OCI-LY7 (cell line): Measurements from ENCODE around the gene PSMA6. TPM values are rescaled to one million over a fixed set of nuclear protein-coding genes. Genes with fewer than 3 reads are reported as not detected.

Experiments used
- BruUV-seq: library from RNA; stranded (reverse); fragments of 400-500 nt; replicated peaks from 2 replicates; lab custom pipeline; 2021; lab: Mats Ljungman, UMichigan
- CTCF ChIA-PET: fragments of 300-600 bp; sonication (Branson Sonifier 250); formaldehyde crosslinking; loops from one replicate; lab custom pipeline; 2022; ENCODE audit warnings: antibody characterized with exemption; ENCODE audit not compliant: unreplicated experiment; lab: Charles Lee
- POLR2A ChIA-PET: fragments of 300-600 bp; sonication (Branson Sonifier 250); formaldehyde crosslinking; loops from one replicate; lab custom pipeline; 2022; ENCODE audit warnings: antibody characterized with exemption; lab: Charles Lee
- DNase-seq: peaks from one replicate; pipeline ENCODE4 v3.0.0-alpha.2; 2015; ENCODE audit warnings: low spot score
- H2AFZ ChIP-seq: fragments of 200-600 bp; sonication (generic), shearing (Covaris generic); 2 replicates; pipeline ENCODE4 v1.6.1; 2014; ENCODE audit warnings: mild to moderate bottlenecking, antibody characterized with exemption, low read length, moderate library complexity
- H3K27ac ChIP-seq: fragments of 200-600 bp; sonication (generic); 2 replicates; pipeline ENCODE4 v1.5.1; 2014; ENCODE audit warnings: mixed run types, low read depth, mild to moderate bottlenecking, moderate library complexity, low read length, inconsistent platforms; ENCODE audit not compliant: poor library complexity, severe bottlenecking
- H3K36me3 ChIP-seq: fragments of 200-600 bp; sonication (generic); 2 replicates; pipeline ENCODE4 v1.6.1; 2014; ENCODE audit warnings: mild to moderate bottlenecking, antibody characterized with exemption, low read length, moderate library complexity, mixed read lengths; ENCODE audit not compliant: insufficient read depth
- H3K4me1 ChIP-seq: fragments of 200-600 bp; sonication (generic); 2 replicates; pipeline ENCODE4 v1.5.1; 2014; ENCODE audit warnings: mild to moderate bottlenecking, low read length; ENCODE audit not compliant: insufficient read depth, poor library complexity, severe bottlenecking
- H3K4me2 ChIP-seq: fragments of 200-600 bp; sonication (generic); 2 replicates; pipeline ENCODE4 v1.6.1; 2014; ENCODE audit warnings: mild to moderate bottlenecking, low read length
- H3K4me3 ChIP-seq: fragments of 200-600 bp; sonication (generic); 2 replicates; pipeline ENCODE4 v1.5.1; 2014; ENCODE audit warnings: mild to moderate bottlenecking, low read depth, low read length; ENCODE audit not compliant: poor library complexity, severe bottlenecking
- H3K79me2 ChIP-seq: fragments of 200-600 bp; sonication (generic); 2 replicates; pipeline ENCODE4 v1.6.1; 2016; ENCODE audit warnings: low read depth, mild to moderate bottlenecking, low read length, moderate library complexity, mixed read lengths; ENCODE audit not compliant: insufficient read depth
- H3K9me2 ChIP-seq: fragments of 200-600 bp; sonication (generic); 2 replicates; pipeline ENCODE4 v1.6.1; 2016; ENCODE audit warnings: mild to moderate bottlenecking, low read length, mixed read lengths; ENCODE audit not compliant: insufficient read depth
- H3K9me3 ChIP-seq: fragments of 200-600 bp; sonication (generic); 2 replicates; pipeline ENCODE4 v1.6.1; 2014; ENCODE audit warnings: mild to moderate bottlenecking, mixed run types, low read length, mixed read lengths
- H4K20me1 ChIP-seq: fragments of 200-600 bp; sonication (generic); 2 replicates; pipeline ENCODE4 v1.6.1; 2014; ENCODE audit warnings: mild to moderate bottlenecking, antibody characterized with exemption, low read length, moderate library complexity, mixed read lengths; ENCODE audit not compliant: insufficient read depth
- EZH2phosphoT487 ChIP-seq: fragments of 200-600 bp; sonication (generic); IDR thresholded peaks from 2 replicates; pipeline ENCODE4 v1.6.1; 2018; ENCODE audit warnings: low read depth, borderline replicate concordance, mild to moderate bottlenecking, mixed run types, antibody characterized with exemption, low read length, moderate library complexity, mixed read lengths
- intact Hi-C: fragments of 100-400 bp; cut with micrococcal nuclease; formaldehyde crosslinking; loops from one replicate; pipeline ENCODE4 v1.10.0; 2022; ENCODE audit not compliant: unreplicated experiment
- total RNA-seq, 2 experiments: library from RNA; depleted of rRNA in 1 of 2; stranded (reverse); fragments of >200 nt in 1 of 2; shearing (Covaris generic) in 1 of 2; gene quantifications; 2 replicates each; pipeline ENCODE4 v1.2.3, GENCODE V29; 2014 to 2022
- TF ChIP-seq, protein P1 (sequence below): fragments of 200-600 bp; sonication (generic); conservative IDR thresholded peaks from 2 replicates; pipeline ENCODE4 v1.5.1; 2014; ENCODE audit warnings: mild to moderate bottlenecking, antibody characterized with exemption, low read length, moderate library complexity, mixed read lengths

PSMA6 gene
- total RNA-seq, 2 experiments from 2014 or later = 216 to 267 TPM

DNA sequence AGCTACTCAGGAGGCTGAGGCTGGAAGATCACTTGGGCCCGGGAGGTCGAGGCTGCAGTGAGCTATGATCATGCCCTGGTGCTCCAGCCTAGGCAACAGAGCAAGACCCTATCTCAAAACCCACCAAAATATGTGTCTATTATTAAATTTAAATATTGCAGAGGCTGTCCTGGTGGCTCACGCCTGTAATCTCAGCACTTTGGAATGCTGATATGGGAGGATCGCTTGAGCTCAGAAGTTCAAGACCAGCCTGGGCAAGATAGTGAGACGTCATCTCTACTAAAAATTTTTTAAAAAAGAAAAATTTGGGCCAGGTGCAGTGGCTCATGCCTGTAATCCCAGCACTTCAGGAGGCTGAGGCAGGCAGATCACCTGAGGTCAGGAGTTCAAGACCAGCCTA, 13.9 kb downstream of the PSMA6 start:
- CTCF ChIA-PET = no interaction called here
- intact Hi-C loops = loop anchor here (5.0 kb wide), 1 partner anchor 74 kb away; no protein-coding TSS in a partner anchor
- H3K4me3 ChIP-seq = no peak overlapping the region
- H3K27ac ChIP-seq = no peak overlapping the region
- POLR2A ChIA-PET = interaction anchor here (0.8 to 1.2 kb wide), 3 partner anchors 9 to 176 kb away, joined by 3 to 4 read pairs (median 3); partner anchors contain the start of gene PSMA6
- TF ChIP-seq, protein P1, sequence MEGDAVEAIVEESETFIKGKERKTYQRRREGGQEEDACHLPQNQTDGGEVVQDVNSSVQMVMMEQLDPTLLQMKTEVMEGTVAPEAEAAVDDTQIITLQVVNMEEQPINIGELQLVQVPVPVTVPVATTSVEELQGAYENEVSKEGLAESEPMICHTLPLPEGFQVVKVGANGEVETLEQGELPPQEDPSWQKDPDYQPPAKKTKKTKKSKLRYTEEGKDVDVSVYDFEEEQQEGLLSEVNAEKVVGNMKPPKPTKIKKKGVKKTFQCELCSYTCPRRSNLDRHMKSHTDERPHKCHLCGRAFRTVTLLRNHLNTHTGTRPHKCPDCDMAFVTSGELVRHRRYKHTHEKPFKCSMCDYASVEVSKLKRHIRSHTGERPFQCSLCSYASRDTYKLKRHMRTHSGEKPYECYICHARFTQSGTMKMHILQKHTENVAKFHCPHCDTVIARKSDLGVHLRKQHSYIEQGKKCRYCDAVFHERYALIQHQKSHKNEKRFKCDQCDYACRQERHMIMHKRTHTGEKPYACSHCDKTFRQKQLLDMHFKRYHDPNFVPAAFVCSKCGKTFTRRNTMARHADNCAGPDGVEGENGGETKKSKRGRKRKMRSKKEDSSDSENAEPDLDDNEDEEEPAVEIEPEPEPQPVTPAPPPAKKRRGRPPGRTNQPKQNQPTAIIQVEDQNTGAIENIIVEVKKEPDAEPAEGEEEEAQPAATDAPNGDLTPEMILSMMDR = no peak
- no peak for TF ChIP-seq EZH2phosphoT487
- H4K20me1 ChIP-seq = 0 out of 2 replicates have a peak, but pooled peaks cover 8% of the 10 kb centered on the region
- no TSS peak for BruUV-seq
- H2AFZ ChIP-seq = no peak overlapping the region
- no peaks in the 10 kb centered on the region for H3K9me2 ChIP-seq
- peaks cover 91% of the 10 kb centered on the region for H3K36me3 ChIP-seq
- H3K4me1 ChIP-seq = peaks cover 15% of the 10 kb centered on the region
- no peak for DNase-seq
- H3K4me2 ChIP-seq = no peak overlapping the region
- H3K9me3 ChIP-seq = peaks cover 14% of the 10 kb centered on the region; the same call in 1 of the 2 replicates
- peaks cover 82% of the 10 kb centered on the region for H3K79me2 ChIP-seq

DNA sequence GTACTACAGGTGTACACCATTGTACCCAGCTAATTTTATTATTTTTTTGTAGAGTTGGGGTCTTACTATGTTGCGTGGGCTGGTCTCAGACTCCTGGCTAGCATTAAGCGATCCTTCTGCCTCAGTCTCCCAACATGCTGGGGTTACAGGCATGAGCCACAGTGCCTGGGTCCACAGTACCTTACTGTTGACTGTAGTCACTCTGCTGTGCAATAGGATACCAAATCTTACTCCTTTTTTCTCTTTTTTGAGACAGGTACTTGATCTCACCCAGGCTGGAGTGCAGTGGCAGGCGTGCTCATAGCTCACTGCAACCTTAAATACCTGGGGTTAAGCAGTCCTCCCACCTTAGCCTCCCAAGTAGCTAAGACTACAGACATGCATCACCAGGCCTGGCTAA, 25.6 kb downstream of the PSMA6 start:
- H4K20me1 ChIP-seq = no peaks in the 10 kb centered on the region
- no TSS peak for BruUV-seq

DNA sequence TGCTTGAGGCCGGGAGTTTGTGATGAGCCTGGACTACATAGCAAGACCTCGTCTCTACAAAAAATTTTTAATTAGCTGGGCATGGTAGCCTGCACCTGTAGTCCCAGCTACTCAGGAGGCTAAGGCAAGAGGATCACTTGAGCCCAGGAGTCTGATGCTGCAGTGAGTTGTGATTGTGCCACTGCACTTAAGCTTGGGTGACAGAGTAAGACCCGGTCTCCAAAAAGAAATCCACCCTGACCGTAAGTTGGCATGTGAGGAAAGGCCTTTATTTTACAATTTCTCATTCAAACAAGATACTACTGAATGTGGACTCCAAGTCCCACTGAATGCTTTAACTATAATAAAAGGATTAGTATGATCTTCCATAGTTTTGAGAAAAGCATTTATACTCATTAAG, 27.3 kb downstream of the PSMA6 start:
- POLR2A ChIA-PET = interaction anchor here (0.5 to 1.8 kb wide), 4 partner anchors 9 to 29 kb away, joined by 3 to 6 read pairs (median 4); no protein-coding TSS in a partner anchor
- H3K9me2 ChIP-seq = no peaks in the 10 kb centered on the region
- no peak overlapping the region for H3K27ac ChIP-seq
- no peaks in the 10 kb centered on the region for H3K9me3 ChIP-seq
- TF ChIP-seq, protein P1 = no peak
- TF ChIP-seq EZH2phosphoT487 = no peak
- no peak overlapping the region for H3K4me3 ChIP-seq
- CTCF ChIA-PET = no interaction called here
- H3K4me1 ChIP-seq = no peaks in the 10 kb centered on the region
- no peaks in the 10 kb centered on the region for H4K20me1 ChIP-seq
- no TSS peak for BruUV-seq
- no peak overlapping the region for H2AFZ ChIP-seq
- H3K79me2 ChIP-seq = no peaks in the 10 kb centered on the region
- H3K4me2 ChIP-seq = no peak overlapping the region
- no peak for DNase-seq
- intact Hi-C loops = no loop called here
- peaks cover 60% of the 10 kb centered on the region for H3K36me3 ChIP-seq

More for the DNA sequence above, 25.6 kb downstream of the PSMA6 start:
- Histone ChIP-seq H3K9me3 (no peaks in the 10 kb centered on the region), H3K27ac (no peak overlapping the region), H2AFZ (no peak overlapping the region), H3K79me2 (no peaks in the 10 kb centered on the region), H3K36me3 (peaks cover 77% of the 10 kb centered on the region), H3K4me3 (no peak overlapping the region), H3K4me2 (no peak overlapping the region), H3K4me1 (no peaks in the 10 kb centered on the region), H3K9me2 (no peaks in the 10 kb centered on the region)
- CTCF ChIA-PET = no interaction called here
- TF ChIP-seq EZH2phosphoT487 = no peak
- TF ChIP-seq, protein P1 = no peak
- intact Hi-C loops = no loop called here
- no peak for DNase-seq
- POLR2A ChIA-PET = interaction anchor here (0.6 to 0.7 kb wide), 4 partner anchors 49 to 680 kb away, joined by 3 to 4 read pairs (median 3); no protein-coding TSS in a partner anchor
